ENCODE measurements around the gene WAS. TPM values are rescaled to one million over a fixed set of nuclear protein-coding genes. Genes with fewer than 3 reads are reported as not detected.

Gene WAS
- total and polyA plus RNA-seq, 2 of the 8 experiments (the other 6 are each of a cell fraction or from before 2014, with no cell fraction given), result 0.63 to 0.65 TPM

- Histone ChIP-seq H3K27me3 (replicated peaks in 1 of 4; ENCODE audit: control insufficient read depth in 3 of 4, extremely low read depth in 1 of 4, insufficient read depth in 3 of 4, low read length in 3 of 4) (no peaks in the 10 kb centered on the region), H3K9me3 (ENCODE audit: insufficient read depth in 2 of 2, low read depth in 1 of 2, low read length in 1 of 2) (no peaks in the 10 kb centered on the region), H4K20me1 (replicated peaks in 1 of 2; ENCODE audit: control insufficient read depth in 1 of 2, insufficient read depth in 2 of 2, low read length in 2 of 2) (no peaks in the 10 kb centered on the region), H3K18ac (ENCODE audit: extremely low read depth, low read length) (no peak overlapping the region), H2BK12ac (ENCODE audit: low read depth, low read length) (no peak overlapping the region), H3K36me3 (ENCODE audit: control insufficient read depth in 2 of 4, insufficient read depth in 4 of 4, low read length in 3 of 4) (no peaks in the 10 kb centered on the region), H2BK20ac (ENCODE audit: low read length) (no peak overlapping the region), H3K23me2 (ENCODE audit: low read depth, low read length) (no peaks in the 10 kb centered on the region), H2AK5ac (ENCODE audit: low read depth, low read length) (no peak overlapping the region), H3K4me3 (ENCODE audit: extremely low read depth in 1 of 4, insufficient read depth in 2 of 4, low read depth in 3 of 4, low read length in 4 of 4) (no peak overlapping the region), H2BK5ac (ENCODE audit: low read depth, low read length) (no peak overlapping the region), H3K27ac (ENCODE audit: low read depth, low read length) (no peak overlapping the region), H2BK120ac (replicated peaks; ENCODE audit: low read depth, low read length) (no peak overlapping the region), H4K5ac (ENCODE audit: insufficient read length, low read depth, low read length) (no peak overlapping the region), H2BK15ac (ENCODE audit: low read length) (no peak overlapping the region), H3K4me2 (ENCODE audit: insufficient read depth in 1 of 2, low read depth in 2 of 2, low read length in 2 of 2) (no peak overlapping the region), H3K23ac (ENCODE audit: insufficient read length) (no peak overlapping the region), H3K4me1 (replicated peaks in 1 of 4; ENCODE audit: control insufficient read depth in 3 of 4, insufficient read depth in 4 of 4, low read length in 3 of 4) (no peaks in the 10 kb centered on the region), H3K14ac (ENCODE audit: insufficient read length) (no peak overlapping the region), H3K79me2 (ENCODE audit: control insufficient read depth in 1 of 2, insufficient read depth in 2 of 2, low read length in 2 of 2) (no peaks in the 10 kb centered on the region), H3K79me1 (ENCODE audit: low read depth, low read length) (no peaks in the 10 kb centered on the region), H2AFZ (ENCODE audit: low read length) (no peak overlapping the region), H3K56ac (replicated peaks; ENCODE audit: insufficient read length, low read depth, low read length) (no peak overlapping the region), H4K8ac (ENCODE audit: extremely low read depth, insufficient read depth, low read length) (no peak overlapping the region), H3K4ac (replicated peaks; ENCODE audit: insufficient read length, low read depth, low read length) (no peak overlapping the region), H4K91ac (replicated peaks; ENCODE audit: insufficient read length, low read length) (no peak overlapping the region), H3K9ac (replicated peaks in 1 of 4; ENCODE audit: extremely low read depth in 1 of 4, low read depth in 3 of 4, low read length in 3 of 4) (no peak overlapping the region)
- 97% methylated on average over 3 of the region's 4 CpGs; no CpG with 5 or more reads in 1 of the 2 experiments for WGBS, 2 experiments (ENCODE audit: extremely low coverage in 1 of 2, insufficient coverage in 1 of 2, insufficient read length in 1 of 2, insufficient replicate concordance in 2 of 2, low coverage in 1 of 2, low lambda C conversion rate in 2 of 2, missing lambda C conversion rate in 1 of 2)
- POLR2A ChIA-PET (ENCODE audit: partially characterized antibody), result interaction anchor here (2.1 kb wide), 1 partner anchor 30 kb away, joined by 4 read pairs; no protein-coding TSS in a partner anchor
- FAIRE-seq (no peak), DNase-seq (ENCODE audit: low read depth in 1 of 2, low spot score in 2 of 2) (no peak)
- CTCF ChIA-PET (ENCODE audit: partially characterized antibody), result no interaction called here
- TF ChIP-seq TAF7 (optimal IDR thresholded peaks at IDR 0.05; ENCODE audit: borderline replicate concordance, low read depth, low read length), result no peak
- TF ChIP-seq ASH2L (IDR thresholded peaks at IDR 0.05; ENCODE audit: low read length), result no peak
- no peak for TF ChIP-seq JUND (IDR thresholded peaks at IDR 0.05; ENCODE audit: low read length)
- no peak for TF ChIP-seq KDM5A (IDR thresholded peaks at IDR 0.05; ENCODE audit: low read length)
- TF ChIP-seq RNF2 (IDR thresholded peaks at IDR 0.05; ENCODE audit: borderline replicate concordance, low read depth, low read length, missing control alignments, poor library complexity, severe bottlenecking), result no peak
- TF ChIP-seq EGR1 (IDR thresholded peaks at IDR 0.05; ENCODE audit: borderline replicate concordance, low read depth, low read length), result no peak
- TF ChIP-seq RAD21 (IDR thresholded peaks at IDR 0.05 in 1 of 2, conservative IDR thresholded peaks at IDR 0.05 in 1 of 2; ENCODE audit: low read depth in 2 of 2, low read length in 2 of 2), result no peak
- no peak for TF ChIP-seq EZH2 (IDR thresholded peaks at IDR 0.05; ENCODE audit: low read depth, low read length, severe bottlenecking)
- TF ChIP-seq SRF (IDR thresholded peaks at IDR 0.05; ENCODE audit: low read depth, low read length), result no peak
- TF ChIP-seq E2F6 (IDR thresholded peaks at IDR 0.05), result no peak
- TF ChIP-seq KDM4A (IDR thresholded peaks at IDR 0.05; ENCODE audit: low read depth, low read length, severe bottlenecking), result no peak
These were observed 16.1 kb upstream of the WAS start for GRCh38 chrX:48667509-48667908.

Measured in H1 (cell line).